Subcutaneous adipose tissue (tissue), 4 donors: Measurements from ENCODE around the gene EIF3I. TPM values are rescaled to one million over a fixed set of nuclear protein-coding genes. Genes with fewer than 3 reads are reported as not detected.

Source experiments
- total RNA-seq, 4 donors: library from RNA; depleted of rRNA; stranded (reverse); fragments of >200 nt; gene quantifications; one replicate each; pipeline ENCODE4 v1.1.0, GENCODE V29; 2016
- TF ChIP-seq, protein P1 (sequence below): fragments of 450-650 bp; IDR thresholded peaks from one replicate; pipeline ENCODE4 v1.5.1; 2016; ENCODE audit warnings: low read depth, mild to moderate bottlenecking, control low read depth, antibody characterized with exemption, moderate library complexity

Gene EIF3I
- total RNA-seq, 4 donors from 2014 or later: 137 to 166 (median 147) TPM

GRCh38 chr1:32234792-32235191, 12.6 kb downstream of the EIF3I start:
- TF ChIP-seq, protein P1, sequence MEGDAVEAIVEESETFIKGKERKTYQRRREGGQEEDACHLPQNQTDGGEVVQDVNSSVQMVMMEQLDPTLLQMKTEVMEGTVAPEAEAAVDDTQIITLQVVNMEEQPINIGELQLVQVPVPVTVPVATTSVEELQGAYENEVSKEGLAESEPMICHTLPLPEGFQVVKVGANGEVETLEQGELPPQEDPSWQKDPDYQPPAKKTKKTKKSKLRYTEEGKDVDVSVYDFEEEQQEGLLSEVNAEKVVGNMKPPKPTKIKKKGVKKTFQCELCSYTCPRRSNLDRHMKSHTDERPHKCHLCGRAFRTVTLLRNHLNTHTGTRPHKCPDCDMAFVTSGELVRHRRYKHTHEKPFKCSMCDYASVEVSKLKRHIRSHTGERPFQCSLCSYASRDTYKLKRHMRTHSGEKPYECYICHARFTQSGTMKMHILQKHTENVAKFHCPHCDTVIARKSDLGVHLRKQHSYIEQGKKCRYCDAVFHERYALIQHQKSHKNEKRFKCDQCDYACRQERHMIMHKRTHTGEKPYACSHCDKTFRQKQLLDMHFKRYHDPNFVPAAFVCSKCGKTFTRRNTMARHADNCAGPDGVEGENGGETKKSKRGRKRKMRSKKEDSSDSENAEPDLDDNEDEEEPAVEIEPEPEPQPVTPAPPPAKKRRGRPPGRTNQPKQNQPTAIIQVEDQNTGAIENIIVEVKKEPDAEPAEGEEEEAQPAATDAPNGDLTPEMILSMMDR: no peak

GRCh38 chr1:32239337-32239736, 17.1 kb downstream of the EIF3I start:
- TF ChIP-seq, protein P1: no peak

GRCh38 chr1:32239790-32240139, 17.6 kb downstream of the EIF3I start:
- TF ChIP-seq, protein P1: no peak

DNA sequence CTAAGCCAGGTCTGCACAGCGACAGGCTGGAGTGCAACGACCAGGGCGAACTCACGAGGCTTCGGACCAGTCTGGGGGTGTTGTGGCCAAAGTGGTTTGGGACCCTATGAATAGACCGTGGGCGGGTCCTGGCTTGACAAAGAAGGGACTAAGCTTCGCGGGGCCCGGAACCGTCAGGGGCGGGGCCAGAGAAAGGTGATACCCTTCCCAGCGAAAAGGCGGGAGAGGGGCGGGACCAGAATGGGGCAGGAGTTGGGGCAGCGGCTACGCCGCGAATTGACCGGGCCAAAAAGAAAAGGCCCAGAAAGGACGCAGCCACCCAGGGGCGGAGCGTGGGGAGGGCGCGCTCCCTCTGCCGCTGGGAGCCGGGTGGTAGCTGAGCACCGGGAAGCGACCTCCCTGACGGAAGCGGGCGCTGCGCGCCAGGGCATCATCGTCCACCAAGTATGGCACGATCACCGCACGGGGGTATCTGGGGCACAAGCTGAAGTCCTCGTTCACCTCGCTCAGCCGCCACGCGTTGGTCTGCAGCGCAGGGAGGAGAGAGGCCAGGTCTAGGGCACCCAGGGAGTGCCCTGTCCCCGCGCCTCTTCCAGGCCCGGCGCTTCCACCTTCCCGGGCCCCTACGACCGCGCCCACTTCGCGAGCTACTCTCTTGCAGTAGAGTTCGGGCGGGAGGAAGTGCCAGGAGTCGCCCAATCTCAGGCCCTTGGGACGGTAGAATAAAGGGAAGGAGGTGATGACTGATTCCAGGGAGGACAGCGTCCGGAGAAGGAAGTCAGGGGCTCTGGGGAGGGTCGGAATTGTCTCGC, 18.1 kb downstream of the EIF3I start:
- TF ChIP-seq, protein P1: no peak

- TF ChIP-seq, protein P1: no peak
Measured at GRCh38 chr1:32241001-32241763, 19.0 kb downstream of the EIF3I start.

DNA sequence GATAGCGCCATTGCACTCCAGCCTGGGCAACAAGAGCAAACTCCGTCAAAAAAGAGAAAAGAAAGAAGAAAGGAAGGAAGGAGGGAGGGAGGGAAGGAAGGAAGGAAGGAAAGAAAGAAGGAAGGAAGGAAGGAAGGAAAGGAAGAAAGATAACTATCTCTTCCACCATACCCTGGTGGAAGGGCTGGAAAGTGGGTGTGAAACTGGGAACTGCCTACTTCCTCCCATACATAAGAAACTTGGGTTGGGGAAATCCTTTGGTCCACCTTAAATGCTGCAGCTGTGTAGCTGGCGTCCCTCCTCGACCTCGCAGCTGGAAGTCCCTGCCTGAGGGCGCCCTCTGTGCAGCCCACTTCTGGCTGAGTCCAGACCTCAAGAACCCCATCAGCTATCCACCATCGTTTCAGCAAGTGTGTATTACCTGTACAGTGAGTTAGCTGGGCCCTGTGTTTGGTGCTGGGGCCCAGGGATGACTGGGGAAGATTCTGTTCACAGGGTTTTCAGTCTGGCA, 20.2 kb downstream of the EIF3I start:
- TF ChIP-seq, protein P1: no peak

- TF ChIP-seq, protein P1: no peak
Measured at GRCh38 chr1:32246888-32247273, 24.7 kb downstream of the EIF3I start, which contains the start of gene FAM167B. Gene FAM167B (plus strand): TSS chr1:32247222. CDS start chr1:32247422, 200 bp downstream.
